HG03095 (cell line): ENCODE data around the gene MS4A14.
"Not testable (repeated sequence)": the region's sequence is repeated elsewhere in the genome, so short reads cannot be mapped to it uniquely, and the experiment has no call there.

Experiments used
- ATAC-seq: cut with Tn5 transposase; IDR thresholded peaks from one replicate; pipeline ENCODE4 v1.9.1; 2021; ENCODE audit warnings: moderate library complexity; ENCODE audit not compliant: unreplicated experiment

MS4A14 gene

GRCh38 chr11:60396382-60396781 lies at the start of gene MS4A14:
Gene MS4A14, plus strand, starts transcription at chr11:60396459. Its CDS starts 120 bp downstream, at chr11:60396579.
- ATAC-seq, result peak; percentile 14

GRCh38 chr11:60347084-60347797 lies 49.0 kb upstream of the MS4A14 start:
- ATAC-seq, result peak; percentile 69

- ATAC-seq, result no peak
These were observed 48.1 kb upstream of the MS4A14 start for GRCh38 chr11:60348116-60348515.

GRCh38 chr11:60349990-60350389 lies 46.3 kb upstream of the MS4A14 start:
- ATAC-seq, result no peak

GRCh38 chr11:60357771-60358170 lies 38.5 kb upstream of the MS4A14 start:
- ATAC-seq, result no peak

- no peak for ATAC-seq
These were observed 35.6 kb upstream of the MS4A14 start for GRCh38 chr11:60360621-60361020.

- no peak for ATAC-seq
These were observed 34.0 kb upstream of the MS4A14 start for GRCh38 chr11:60362241-60362640.

- ATAC-seq, result peak; percentile 44
These were observed 32.5 kb upstream of the MS4A14 start for GRCh38 chr11:60363542-60364470.

- ATAC-seq, result not testable (repeated sequence)
These were observed 29.9 kb upstream of the MS4A14 start for GRCh38 chr11:60366262-60366904.

GRCh38 chr11:60367009-60367408 lies 29.2 kb upstream of the MS4A14 start:
- ATAC-seq, result peak; percentile 85

GRCh38 chr11:60367896-60368295 lies 28.4 kb upstream of the MS4A14 start:
- no peak for ATAC-seq

- ATAC-seq, result no peak
These were observed 25.9 kb upstream of the MS4A14 start for GRCh38 chr11:60370252-60370810.

- no peak for ATAC-seq
These were observed 25.4 kb upstream of the MS4A14 start for GRCh38 chr11:60370811-60371298.

GRCh38 chr11:60371386-60371785 lies 24.9 kb upstream of the MS4A14 start:
- ATAC-seq, result no peak

- ATAC-seq, result no peak
These were observed 24.4 kb upstream of the MS4A14 start for GRCh38 chr11:60371854-60372253.

- ATAC-seq, result no peak
These were observed 23.5 kb upstream of the MS4A14 start for GRCh38 chr11:60372767-60373166.

- ATAC-seq, result no peak
These were observed 20.9 kb upstream of the MS4A14 start for GRCh38 chr11:60375316-60375715.

- ATAC-seq, result no peak
These were observed 19.7 kb upstream of the MS4A14 start for GRCh38 chr11:60376601-60377000.

- peak; percentile 50 for ATAC-seq
These were observed 18.7 kb upstream of the MS4A14 start for GRCh38 chr11:60377401-60378136.

GRCh38 chr11:60378354-60378753 lies 17.9 kb upstream of the MS4A14 start, which contains the start of gene MS4A7:
Gene MS4A7, plus strand, starts transcription at chr11:60378532. Its CDS starts 4,610 bp downstream, at chr11:60383142.
- peak; percentile 88 for ATAC-seq
